GM20431 (cell line): Measurements from ENCODE around the gene DPYSL3.

Experiments
- in situ Hi-C: fragments of 300-500 bp; cut with MseI, MboI; formaldehyde crosslinking; loops from one replicate; pipeline ENCODE4 v1.15.0; 2020; ENCODE audit warnings: low sequenced_read_pairs; ENCODE audit not compliant: unreplicated experiment

DPYSL3 gene

GRCh38 chr5:147410496-147411358, 99.1 kb downstream of the DPYSL3 start:
- in situ Hi-C loops, result no loop called here

GRCh38 chr5:147408980-147409379, 100.9 kb downstream of the DPYSL3 start:
- in situ Hi-C loops, result no loop called here

- in situ Hi-C loops, result no loop called here
Measured at GRCh38 chr5:147407094-147407681, 102.7 kb downstream of the DPYSL3 start.

GRCh38 chr5:147406636-147407035, 103.2 kb downstream of the DPYSL3 start:
- in situ Hi-C loops, result no loop called here

- in situ Hi-C loops, result no loop called here
Measured at GRCh38 chr5:147404706-147405105, 105.2 kb downstream of the DPYSL3 start.

GRCh38 chr5:147403651-147404640, 105.9 kb downstream of the DPYSL3 start:
- in situ Hi-C loops, result no loop called here

- in situ Hi-C loops, result no loop called here
Measured at GRCh38 chr5:147400881-147401280, 109.0 kb downstream of the DPYSL3 start.

GRCh38 chr5:147400126-147400809, 109.6 kb downstream of the DPYSL3 start:
- in situ Hi-C loops, result no loop called here

GRCh38 chr5:147398860-147399259, 111.0 kb downstream of the DPYSL3 start:
- in situ Hi-C loops, result no loop called here

- in situ Hi-C loops, result no loop called here
Measured at GRCh38 chr5:147397616-147398015, 112.3 kb downstream of the DPYSL3 start.

- in situ Hi-C loops, result no loop called here
Measured at GRCh38 chr5:147396070-147396823, 113.6 kb downstream of the DPYSL3 start.

GRCh38 chr5:147393874-147394672, 115.8 kb downstream of the DPYSL3 start:
- in situ Hi-C loops, result no loop called here

- in situ Hi-C loops, result no loop called here
Measured at GRCh38 chr5:147391781-147392180, 118.1 kb downstream of the DPYSL3 start.

- in situ Hi-C loops, result no loop called here
Measured at GRCh38 chr5:147390654-147391225, 119.1 kb downstream of the DPYSL3 start.

GRCh38 chr5:147388184-147389108, 121.4 kb downstream of the DPYSL3 start:
- in situ Hi-C loops, result no loop called here

GRCh38 chr5:147387109-147387508, 122.8 kb downstream of the DPYSL3 start:
- in situ Hi-C loops, result no loop called here
